A673 (cell line): ENCODE data around the gene C4BPA. TPM values are rescaled to one million over a fixed set of nuclear protein-coding genes. Genes with fewer than 3 reads are reported as not detected.

Source experiments
- BruUV-seq: library from RNA; stranded (reverse); fragments of 400-500 nt; replicated peaks from 2 replicates; lab custom pipeline; 2021; lab: Mats Ljungman, UMichigan
- CTCF ChIA-PET: fragments of 300-600 bp; sonication (Branson Sonifier 250); formaldehyde crosslinking; loops from one replicate; lab custom pipeline; 2022; ENCODE audit warnings: antibody characterized with exemption; lab: Charles Lee
- POLR2A ChIA-PET: fragments of 300-600 bp; sonication (Branson Sonifier 250); formaldehyde crosslinking; loops from one replicate; lab custom pipeline; 2022; ENCODE audit warnings: antibody characterized with exemption; ENCODE audit not compliant: low non-redundant PET; lab: Charles Lee
- DNase-seq: peaks from one replicate; pipeline ENCODE4 v3.0.0-alpha.2; 2015; ENCODE audit warnings: low spot score
- H3K27ac ChIP-seq: fragments of 200-600 bp; sonication (generic); 2 replicates; pipeline ENCODE4 v1.5.1; 2016; ENCODE audit warnings: mixed run types, low read depth, mild to moderate bottlenecking, mixed read lengths, antibody characterized with exemption, low read length; ENCODE audit not compliant: poor library complexity, severe bottlenecking
- H3K27me3 ChIP-seq: fragments of 200-600 bp; sonication (generic); replicated peaks from 2 replicates; pipeline ENCODE4 v1.6.1; 2017; ENCODE audit warnings: mixed run types, low read depth, mild to moderate bottlenecking, mixed read lengths, antibody characterized with exemption, low read length; ENCODE audit not compliant: insufficient read depth, poor library complexity
- H3K36me3 ChIP-seq: fragments of 200-600 bp; sonication (generic); 2 replicates; pipeline ENCODE4 v1.6.1; 2016; ENCODE audit warnings: mixed run types, mild to moderate bottlenecking, mixed read lengths, antibody characterized with exemption, low read length; ENCODE audit not compliant: insufficient read depth, poor library complexity, severe bottlenecking
- H3K4me1 ChIP-seq: fragments of 200-600 bp; sonication (generic); 2 replicates; pipeline ENCODE4 v1.6.1; 2017; ENCODE audit warnings: mixed run types, mild to moderate bottlenecking, mixed read lengths, antibody characterized with exemption, low read length; ENCODE audit not compliant: insufficient read depth, poor library complexity, severe bottlenecking
- H3K4me3 ChIP-seq: fragments of 200-600 bp; sonication (generic); 2 replicates; pipeline ENCODE4 v1.5.1; 2016; ENCODE audit warnings: low read depth, mixed run types, mild to moderate bottlenecking, mixed read lengths, low read length; ENCODE audit not compliant: poor library complexity, severe bottlenecking
- H3K9me3 ChIP-seq: fragments of 200-600 bp; sonication (generic); 2 replicates; pipeline ENCODE4 v1.6.1; 2016; ENCODE audit warnings: mixed run types, low read depth, mild to moderate bottlenecking, mixed read lengths, antibody characterized with exemption, low read length; ENCODE audit not compliant: poor library complexity, severe bottlenecking
- CTCF ChIP-seq: fragments of 300-800, 200-600 bp; sonication (generic); conservative IDR thresholded peaks from 2 replicates; pipeline ENCODE4 v1.5.1; 2017; ENCODE audit warnings: low read depth, mild to moderate bottlenecking, antibody characterized with exemption, low read length, moderate library complexity, mixed read lengths
- EZH2 ChIP-seq: fragments of 200-600 bp; sonication (generic); IDR thresholded peaks from 2 replicates; pipeline ENCODE4 v1.6.1; 2017; ENCODE audit warnings: borderline replicate concordance, low read depth, mild to moderate bottlenecking, mixed read lengths, antibody characterized with exemption, low read length; ENCODE audit not compliant: poor library complexity, severe bottlenecking
- intact Hi-C: fragments of 100-400 bp; cut with micrococcal nuclease; formaldehyde crosslinking; loops from one replicate; pipeline ENCODE4 v1.10.0; 2022; ENCODE audit not compliant: unreplicated experiment
- total RNA-seq: library from RNA; stranded (reverse); gene quantifications from 2 replicates; pipeline ENCODE4 v1.2.3, GENCODE V29; 2021

The C4BPA gene
- total RNA-seq, 1 experiment from 2014 or later = not detected

GRCh38 chr1:207070811-207071210 is 33.2 kb upstream of the C4BPA start:
- no TSS peak for BruUV-seq
- no peak overlapping the region for H3K4me3 ChIP-seq
- H3K36me3 ChIP-seq = no peaks in the 10 kb centered on the region
- intact Hi-C loops = no loop called here
- CTCF ChIA-PET = no interaction called here
- H3K4me1 ChIP-seq = no peaks in the 10 kb centered on the region
- no peak for DNase-seq
- H3K27me3 ChIP-seq = no peaks in the 10 kb centered on the region
- no peak for TF ChIP-seq CTCF
- TF ChIP-seq EZH2 = no peak
- H3K27ac ChIP-seq = no peak overlapping the region
- POLR2A ChIA-PET = no interaction called here
- H3K9me3 ChIP-seq = no peaks in the 10 kb centered on the region

- Histone ChIP-seq H3K4me1 (no peaks in the 10 kb centered on the region), H3K27me3 (no peaks in the 10 kb centered on the region), H3K27ac (no peak overlapping the region), H3K36me3 (no peaks in the 10 kb centered on the region), H3K4me3 (no peak overlapping the region), H3K9me3 (no peaks in the 10 kb centered on the region)
- intact Hi-C loops = no loop called here
- POLR2A ChIA-PET = no interaction called here
- DNase-seq = no peak
- TF ChIP-seq CTCF = no peak
- no peak for TF ChIP-seq EZH2
- BruUV-seq = no TSS peak
- CTCF ChIA-PET = no interaction called here
Observed at GRCh38 chr1:207071426-207071825, 32.6 kb upstream of the C4BPA start.

GRCh38 chr1:207072233-207072632 is 31.8 kb upstream of the C4BPA start:
- intact Hi-C loops = no loop called here
- Histone ChIP-seq H3K9me3 (no peaks in the 10 kb centered on the region), H3K4me1 (no peaks in the 10 kb centered on the region), H3K27ac (no peak overlapping the region), H3K27me3 (no peaks in the 10 kb centered on the region), H3K4me3 (no peak overlapping the region), H3K36me3 (no peaks in the 10 kb centered on the region)
- DNase-seq = no peak
- POLR2A ChIA-PET = no interaction called here
- CTCF ChIA-PET = no interaction called here
- no peak for TF ChIP-seq CTCF
- no peak for TF ChIP-seq EZH2
- no TSS peak for BruUV-seq
